Upper lobe of right lung (tissue), 1 donor: ENCODE data around the gene CHN2. TPM values are rescaled to one million over a fixed set of nuclear protein-coding genes. Genes with fewer than 3 reads are reported as not detected.

ENCODE experiments used
- ATAC-seq: fragments of 200-7000 bp; cut with Tn5 transposase; one replicate; pipeline ENCODE4 v1.9.1; 2020; ENCODE audit warnings: mild to moderate bottlenecking, moderate library complexity
- DNase-seq: peaks from one replicate; pipeline ENCODE4 v3.0.0-alpha.2; 2020
- H3K27ac ChIP-seq: fragments of 200-600 bp; one replicate; pipeline ENCODE4 v1.8.0; 2022
- H3K27me3 ChIP-seq: fragments of 200-600 bp; one replicate; pipeline ENCODE4 v1.8.0; 2022; ENCODE audit warnings: mild to moderate bottlenecking
- H3K36me3 ChIP-seq: fragments of 200-600 bp; one replicate; pipeline ENCODE4 v1.8.0; 2022
- H3K4me1 ChIP-seq: fragments of 200-600 bp; one replicate; pipeline ENCODE4 v1.8.0; 2022
- H3K4me3 ChIP-seq: fragments of 200-600 bp; one replicate; pipeline ENCODE4 v1.8.0; 2022; ENCODE audit warnings: mild to moderate bottlenecking
- H3K9me3 ChIP-seq: fragments of 200-600 bp; one replicate; pipeline ENCODE4 v1.8.0; 2022
- CTCF ChIP-seq: fragments of 200-600 bp; IDR thresholded peaks from one replicate; pipeline ENCODE4 v1.8.0; 2022; ENCODE audit warnings: antibody characterized with exemption
- intact Hi-C: fragments of 100-400 bp; cut with DNase I; formaldehyde crosslinking; loops from one replicate; pipeline ENCODE4 v1.11.0; 2022
- total RNA-seq: library from RNA; stranded (reverse); fragmentation: NEBNext Ultra II Directional; extraction: Animal tissue kit (Norgen Biotek cat#: 25700); gene quantifications from one replicate; pipeline ENCODE4 v1.2.1, GENCODE V29; 2021
- donor health status: DM: no; HTN: yes; CAD: no; lungs with severe emphysema.

CHN2 gene
- total RNA-seq, 1 donor from 2014 or later = 14.4 TPM

GRCh38 chr7:29490094-29490607 lies 295.6 kb downstream of the CHN2 start:
- no peaks in the 10 kb centered on the region for H3K4me1 ChIP-seq
- TF ChIP-seq CTCF = no peak
- H3K36me3 ChIP-seq = no peaks in the 10 kb centered on the region
- intact Hi-C loops = no loop called here
- DNase-seq (no peak), ATAC-seq (no peak)
- no peak overlapping the region for H3K27ac ChIP-seq
- H3K27me3 ChIP-seq = no peaks in the 10 kb centered on the region
- no peak overlapping the region for H3K4me3 ChIP-seq
- no peaks in the 10 kb centered on the region for H3K9me3 ChIP-seq

- intact Hi-C loops = no loop called here
- H3K36me3 ChIP-seq = no peaks in the 10 kb centered on the region
- no peak for TF ChIP-seq CTCF
- H3K4me1 ChIP-seq = no peaks in the 10 kb centered on the region
- no peaks in the 10 kb centered on the region for H3K9me3 ChIP-seq
- no peak overlapping the region for H3K4me3 ChIP-seq
- ATAC-seq = no peak
- H3K27ac ChIP-seq = no peak overlapping the region
- DNase-seq = no peak
- H3K27me3 ChIP-seq = no peaks in the 10 kb centered on the region
Observed at GRCh38 chr7:29494350-29494749, 299.8 kb downstream of the CHN2 start.

- H3K27me3 ChIP-seq = no peaks in the 10 kb centered on the region
- peaks cover 3% of the 10 kb centered on the region for H3K36me3 ChIP-seq
- no peak overlapping the region for H3K4me3 ChIP-seq
- DNase-seq = no peak
- no peaks in the 10 kb centered on the region for H3K9me3 ChIP-seq
- intact Hi-C loops = no loop called here
- TF ChIP-seq CTCF = no peak
- H3K4me1 ChIP-seq = no peaks in the 10 kb centered on the region
- no peak for ATAC-seq
- no peak overlapping the region for H3K27ac ChIP-seq
Observed at GRCh38 chr7:29495653-29496052, 301.1 kb downstream of the CHN2 start.

GRCh38 chr7:29496355-29497020 lies 301.9 kb downstream of the CHN2 start:
- Histone ChIP-seq H3K4me1 (no peaks in the 10 kb centered on the region), H3K27ac (no peak overlapping the region), H3K27me3 (no peaks in the 10 kb centered on the region), H3K9me3 (no peaks in the 10 kb centered on the region), H3K4me3 (no peak overlapping the region), H3K36me3 (peaks cover 3% of the 10 kb centered on the region)
- no peak for TF ChIP-seq CTCF
- intact Hi-C loops = no loop called here
- no peak for DNase-seq
- no peak for ATAC-seq

- DNase-seq (no peak), ATAC-seq (no peak)
- no peak for TF ChIP-seq CTCF
- Histone ChIP-seq H3K36me3 (peaks cover 4% of the 10 kb centered on the region), H3K4me3 (no peak overlapping the region), H3K27ac (no peak overlapping the region), H3K27me3 (no peaks in the 10 kb centered on the region), H3K9me3 (no peaks in the 10 kb centered on the region), H3K4me1 (no peaks in the 10 kb centered on the region)
- intact Hi-C loops = no loop called here
Observed at GRCh38 chr7:29499932-29500331, 305.4 kb downstream of the CHN2 start.

GRCh38 chr7:29500719-29501118 lies 306.1 kb downstream of the CHN2 start:
- Histone ChIP-seq H3K27me3 (no peaks in the 10 kb centered on the region), H3K36me3 (peaks cover 12% of the 10 kb centered on the region), H3K9me3 (no peaks in the 10 kb centered on the region), H3K4me1 (no peaks in the 10 kb centered on the region), H3K27ac (no peak overlapping the region), H3K4me3 (no peak overlapping the region)
- DNase-seq (no peak), ATAC-seq (no peak)
- TF ChIP-seq CTCF = no peak
- intact Hi-C loops = no loop called here
